ENCODE results near the gene VPS13C.
A peak's percentile ranks its signal among the peaks of the same experiment; 100 is the strongest.
"Not testable (repeated sequence)": the region's sequence is repeated elsewhere in the genome, so short reads cannot be mapped to it uniquely, and the experiment has no call there.

The VPS13C gene

GRCh38 chr15:62057341-62057980 is 2.8 kb downstream of the VPS13C start:
- no peaks in the 10 kb centered on the region for H3K27me3 ChIP-seq (replicated peaks; ENCODE audit: control insufficient read depth, insufficient read depth, low read length)
- H3K9ac ChIP-seq (ENCODE audit: low read length), result no peak overlapping the region
- DNase-seq (ENCODE audit: low read depth), result no peak
- no peak overlapping the region for H3K4me3 ChIP-seq (ENCODE audit: low read length)
- no peaks in the 10 kb centered on the region for H3K36me3 ChIP-seq (ENCODE audit: control insufficient read depth, insufficient read depth, low read length, severe bottlenecking)
- peaks cover 18% of the 10 kb centered on the region for H3K4me1 ChIP-seq (ENCODE audit: control insufficient read depth, insufficient read depth, low read length)
- no peaks in the 10 kb centered on the region for H3K9me3 ChIP-seq (ENCODE audit: control insufficient read depth, low read length)

DNA sequence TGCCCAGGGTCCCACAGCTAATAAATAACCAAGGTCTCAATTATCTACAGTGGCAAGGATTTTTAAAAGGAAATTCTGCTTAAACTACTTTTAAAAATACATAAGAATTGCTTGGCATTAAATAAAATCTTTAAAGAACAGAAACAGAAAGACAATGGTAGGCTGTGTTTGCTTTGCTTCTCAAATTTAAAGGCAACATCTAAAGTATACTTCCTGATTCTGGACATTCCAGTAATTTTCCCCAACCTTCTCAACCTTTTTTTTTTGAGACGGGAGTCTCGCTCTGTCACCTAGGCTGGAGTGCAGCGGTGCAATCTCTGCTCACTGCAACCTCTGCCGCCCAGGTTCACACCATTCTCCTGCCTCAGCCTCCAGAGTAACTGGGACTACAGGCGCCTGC is 5.3 kb downstream of the VPS13C start:
- H3K36me3 ChIP-seq (ENCODE audit: control insufficient read depth, insufficient read depth, low read length, severe bottlenecking), result no peaks in the 10 kb centered on the region
- H3K27me3 ChIP-seq (replicated peaks; ENCODE audit: control insufficient read depth, insufficient read depth, low read length), result no peaks in the 10 kb centered on the region
- no peak for DNase-seq (ENCODE audit: low read depth)
- H3K4me1 ChIP-seq (ENCODE audit: control insufficient read depth, insufficient read depth, low read length), result peaks cover 18% of the 10 kb centered on the region
- H3K4me3 ChIP-seq (ENCODE audit: low read length), result no peak overlapping the region
- no peak overlapping the region for H3K9ac ChIP-seq (ENCODE audit: low read length)
- no peaks in the 10 kb centered on the region for H3K9me3 ChIP-seq (ENCODE audit: control insufficient read depth, low read length)

DNA sequence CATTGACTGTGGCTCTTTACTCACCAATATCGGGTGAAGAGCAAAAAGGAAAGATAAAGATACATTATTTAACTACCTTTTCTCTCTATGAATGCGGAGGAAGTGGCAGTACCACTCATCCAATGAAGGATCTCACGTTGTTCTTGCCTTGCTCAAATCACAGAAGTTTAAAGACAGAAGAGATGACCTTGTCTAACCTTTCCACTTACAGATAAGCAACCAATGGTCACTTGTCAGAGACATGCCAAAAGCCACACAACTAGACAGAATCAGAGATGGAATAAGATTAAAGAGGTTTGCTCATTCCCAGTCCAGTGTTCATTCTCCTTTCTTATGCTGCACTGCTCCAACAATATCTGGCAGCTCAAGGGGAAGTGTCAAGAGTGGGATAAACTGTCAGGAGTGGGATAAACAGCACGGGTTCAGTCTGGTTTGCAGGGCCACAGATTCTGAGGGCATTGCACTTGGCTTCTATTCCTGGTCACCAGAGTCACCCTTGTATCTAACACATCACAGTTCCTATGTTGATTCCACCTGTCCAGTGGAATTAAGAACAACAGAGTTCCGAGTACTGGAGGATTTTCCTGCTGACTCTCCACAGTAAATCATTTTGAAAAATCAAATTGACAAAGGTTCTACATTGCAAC is 6.7 kb downstream of the VPS13C start:
- H3K9ac ChIP-seq (ENCODE audit: low read length), result no peak overlapping the region
- H3K36me3 ChIP-seq (ENCODE audit: control insufficient read depth, insufficient read depth, low read length, severe bottlenecking), result no peaks in the 10 kb centered on the region
- no peaks in the 10 kb centered on the region for H3K27me3 ChIP-seq (replicated peaks; ENCODE audit: control insufficient read depth, insufficient read depth, low read length)
- peaks cover 11% of the 10 kb centered on the region for H3K4me1 ChIP-seq (ENCODE audit: control insufficient read depth, insufficient read depth, low read length)
- no peak overlapping the region for H3K4me3 ChIP-seq (ENCODE audit: low read length)
- no peak for DNase-seq (ENCODE audit: low read depth)
- H3K9me3 ChIP-seq (ENCODE audit: control insufficient read depth, low read length), result no peaks in the 10 kb centered on the region

DNA sequence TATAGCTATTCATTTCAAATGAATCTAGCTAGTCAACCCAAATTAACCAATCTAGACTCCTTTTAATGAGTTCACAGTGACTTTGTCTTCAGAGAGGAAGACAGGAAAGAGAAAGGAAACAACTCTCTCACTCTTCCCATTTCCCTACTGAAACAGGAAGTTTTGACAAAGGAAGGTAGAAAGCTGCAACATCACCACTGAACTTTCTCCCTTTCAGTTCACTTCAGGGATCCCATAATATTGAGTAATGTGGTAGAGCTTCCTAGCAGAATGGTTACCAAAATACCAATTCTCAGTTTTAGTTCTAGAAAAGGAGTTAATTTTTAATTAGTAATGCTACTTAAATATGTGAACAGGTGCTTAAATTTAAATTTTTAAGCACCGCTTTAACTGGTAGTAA is 7.5 kb downstream of the VPS13C start:
- DNase-seq (ENCODE audit: low read depth), result no peak
- no peak overlapping the region for H3K4me3 ChIP-seq (ENCODE audit: low read length)

DNA sequence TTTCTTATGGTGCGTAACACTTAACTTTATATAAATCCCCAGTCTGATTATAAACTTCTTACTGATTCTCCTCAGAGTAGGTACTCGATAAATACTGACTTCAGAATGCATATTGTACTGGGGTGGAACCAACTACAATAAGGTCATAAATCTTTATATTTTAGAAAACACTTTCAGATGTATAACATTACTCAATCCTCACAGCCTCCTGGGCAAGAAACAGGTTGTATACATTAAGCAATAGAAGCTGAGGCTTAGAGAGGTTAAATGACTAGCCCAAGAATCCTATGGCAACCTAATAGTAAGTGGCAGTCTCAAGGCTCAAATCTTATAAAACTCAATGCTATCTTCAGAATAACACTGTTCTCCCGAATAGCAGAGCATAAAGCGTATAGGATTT is 9.1 kb downstream of the VPS13C start:
- Histone ChIP-seq H3K4me3 (ENCODE audit: low read length) (no peak overlapping the region), H3K9ac (ENCODE audit: low read length) (no peak overlapping the region), H3K9me3 (ENCODE audit: control insufficient read depth, low read length) (no peaks in the 10 kb centered on the region), H3K36me3 (ENCODE audit: control insufficient read depth, insufficient read depth, low read length, severe bottlenecking) (no peaks in the 10 kb centered on the region), H3K27me3 (replicated peaks; ENCODE audit: control insufficient read depth, insufficient read depth, low read length) (no peaks in the 10 kb centered on the region), H3K4me1 (ENCODE audit: control insufficient read depth, insufficient read depth, low read length) (peaks cover 9% of the 10 kb centered on the region)
- no peak for DNase-seq (ENCODE audit: low read depth)

More for the DNA sequence above, 7.5 kb downstream of the VPS13C start:
- H3K4me1 ChIP-seq (ENCODE audit: control insufficient read depth, insufficient read depth, low read length), result peaks cover 9% of the 10 kb centered on the region
- H3K36me3 ChIP-seq (ENCODE audit: control insufficient read depth, insufficient read depth, low read length, severe bottlenecking), result no peaks in the 10 kb centered on the region
- no peak overlapping the region for H3K9ac ChIP-seq (ENCODE audit: low read length)
- no peaks in the 10 kb centered on the region for H3K27me3 ChIP-seq (replicated peaks; ENCODE audit: control insufficient read depth, insufficient read depth, low read length)
- no peaks in the 10 kb centered on the region for H3K9me3 ChIP-seq (ENCODE audit: control insufficient read depth, low read length)

DNA sequence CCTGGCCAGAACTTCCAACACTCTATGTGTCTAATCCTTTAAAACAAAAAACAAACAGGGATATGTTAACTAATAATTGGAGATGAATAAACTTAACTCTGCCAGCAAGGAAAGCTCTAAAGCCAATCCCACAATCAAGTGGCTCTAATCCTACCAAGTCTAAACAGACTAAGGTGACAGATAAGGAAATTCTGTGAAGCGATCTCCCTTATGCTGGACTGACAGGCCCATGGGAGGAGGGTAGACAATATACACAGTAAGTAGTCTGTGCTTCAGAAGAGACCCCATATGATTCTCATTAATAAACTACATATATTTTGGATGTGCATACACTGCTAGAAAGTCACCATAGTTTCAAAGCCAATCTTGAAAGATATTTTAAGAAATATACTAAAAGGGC is 10.1 kb downstream of the VPS13C start:
- H3K4me1 ChIP-seq (ENCODE audit: control insufficient read depth, insufficient read depth, low read length), result peaks cover 9% of the 10 kb centered on the region
- DNase-seq (ENCODE audit: low read depth), result no peak
- no peaks in the 10 kb centered on the region for H3K9me3 ChIP-seq (ENCODE audit: control insufficient read depth, low read length)
- H3K9ac ChIP-seq (ENCODE audit: low read length), result no peak overlapping the region
- H3K27me3 ChIP-seq (replicated peaks; ENCODE audit: control insufficient read depth, insufficient read depth, low read length), result no peaks in the 10 kb centered on the region
- no peak overlapping the region for H3K4me3 ChIP-seq (ENCODE audit: low read length)
- no peaks in the 10 kb centered on the region for H3K36me3 ChIP-seq (ENCODE audit: control insufficient read depth, insufficient read depth, low read length, severe bottlenecking)

DNA sequence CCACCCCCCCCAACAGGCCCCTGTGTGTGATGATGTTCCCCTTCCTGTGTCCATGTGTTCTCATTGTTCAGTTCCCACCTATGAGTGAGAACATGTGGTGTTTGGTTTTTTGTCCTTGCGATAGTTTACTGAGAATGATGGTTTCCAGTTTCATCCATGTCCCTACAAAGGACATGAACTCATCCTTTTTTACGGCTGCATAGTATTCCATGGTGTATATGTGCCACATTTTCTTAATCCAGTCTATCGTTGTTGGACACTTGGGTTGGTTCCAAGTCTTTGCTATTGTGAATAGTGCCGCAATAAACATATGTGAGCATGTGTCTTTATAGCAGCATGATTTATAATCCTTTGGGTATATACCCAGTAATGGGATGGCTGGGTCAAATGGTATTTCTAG is 12.0 kb downstream of the VPS13C start:
- not testable (repeated sequence) for H3K27me3 ChIP-seq (replicated peaks; ENCODE audit: control insufficient read depth, insufficient read depth, low read length); H3K4me1 ChIP-seq (ENCODE audit: control insufficient read depth, insufficient read depth, low read length); H3K9me3 ChIP-seq (ENCODE audit: control insufficient read depth, low read length); H3K36me3 ChIP-seq (ENCODE audit: control insufficient read depth, insufficient read depth, low read length, severe bottlenecking); DNase-seq (ENCODE audit: low read depth); H3K4me3 ChIP-seq (ENCODE audit: low read length); H3K9ac ChIP-seq (ENCODE audit: low read length)

- H3K36me3 ChIP-seq (ENCODE audit: control insufficient read depth, insufficient read depth, low read length, severe bottlenecking), result no peaks in the 10 kb centered on the region
- no peak for DNase-seq (ENCODE audit: low read depth)
- no peak overlapping the region for H3K4me3 ChIP-seq (ENCODE audit: low read length)
- H3K9me3 ChIP-seq (ENCODE audit: control insufficient read depth, low read length), result no peaks in the 10 kb centered on the region
- no peaks in the 10 kb centered on the region for H3K27me3 ChIP-seq (replicated peaks; ENCODE audit: control insufficient read depth, insufficient read depth, low read length)
- no peak overlapping the region for H3K9ac ChIP-seq (ENCODE audit: low read length)
- H3K4me1 ChIP-seq (ENCODE audit: control insufficient read depth, insufficient read depth, low read length), result no peaks in the 10 kb centered on the region
These were observed 12.9 kb downstream of the VPS13C start for GRCh38 chr15:62047282-62047827.

- Histone ChIP-seq H3K4me3 (ENCODE audit: low read length) (no peak overlapping the region), H3K27me3 (replicated peaks; ENCODE audit: control insufficient read depth, insufficient read depth, low read length) (no peaks in the 10 kb centered on the region), H3K9me3 (ENCODE audit: control insufficient read depth, low read length) (no peaks in the 10 kb centered on the region), H3K4me1 (ENCODE audit: control insufficient read depth, insufficient read depth, low read length) (no peaks in the 10 kb centered on the region), H3K36me3 (ENCODE audit: control insufficient read depth, insufficient read depth, low read length, severe bottlenecking) (peaks cover 3% of the 10 kb centered on the region), H3K9ac (ENCODE audit: low read length) (no peak overlapping the region)
- no peak for DNase-seq (ENCODE audit: low read depth)
These were observed 14.0 kb downstream of the VPS13C start for GRCh38 chr15:62046078-62046743.

DNA sequence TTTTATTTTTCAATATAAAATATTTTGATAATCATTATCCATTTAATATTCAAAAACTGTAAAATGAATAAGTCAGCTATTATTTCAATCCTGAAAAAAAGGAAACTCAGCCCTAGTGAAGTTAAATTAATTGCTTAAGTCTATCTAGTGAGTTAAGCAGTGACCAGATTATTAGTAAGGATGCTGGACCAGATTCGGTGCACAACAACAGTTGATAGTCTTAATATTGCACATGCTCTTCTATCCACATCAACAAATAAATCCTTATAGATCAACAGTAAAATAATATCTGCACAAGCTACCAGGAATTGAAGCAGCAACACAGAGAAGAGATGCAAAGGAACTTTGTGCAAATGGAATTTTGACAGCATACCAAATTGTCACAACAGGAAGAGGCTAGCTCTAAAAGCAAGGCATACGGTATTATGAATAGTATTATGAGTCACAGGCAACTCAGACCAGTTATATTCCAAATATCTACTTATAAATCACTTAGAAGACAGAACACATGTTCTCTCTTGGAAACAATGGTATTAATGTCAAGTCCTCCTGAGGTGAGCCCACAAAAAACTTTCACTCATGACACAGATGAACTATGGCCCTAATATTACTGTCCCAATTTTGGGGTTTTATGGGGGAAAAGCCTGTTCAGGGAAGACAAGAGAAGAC is 24.9 kb downstream of the VPS13C start:
- DNase-seq (ENCODE audit: low read depth), result peak; percentile 54

DNA sequence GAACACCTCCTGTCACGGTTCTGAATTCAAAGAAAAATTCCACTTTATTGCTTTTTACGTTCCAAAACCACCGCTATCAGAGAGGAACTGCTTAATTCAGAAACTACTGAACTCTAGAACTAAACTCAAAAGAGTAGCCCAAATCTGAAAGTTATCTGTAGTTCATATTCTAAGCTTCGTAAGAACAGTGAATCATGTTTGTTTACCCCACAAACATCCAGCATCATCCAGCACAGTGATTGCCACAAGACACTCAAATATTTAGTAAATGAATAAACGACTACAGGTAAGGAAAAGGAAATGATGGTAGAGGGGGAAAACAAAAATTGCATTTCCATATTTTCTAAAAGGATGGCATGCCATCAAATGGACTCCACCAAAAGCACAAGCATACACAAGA is 32.3 kb downstream of the VPS13C start:
- no peaks in the 10 kb centered on the region for H3K27me3 ChIP-seq (replicated peaks; ENCODE audit: control insufficient read depth, insufficient read depth, low read length)
- no peak for DNase-seq (ENCODE audit: low read depth)
- H3K9ac ChIP-seq (ENCODE audit: low read length), result no peak overlapping the region
- H3K4me3 ChIP-seq (ENCODE audit: low read length), result no peak overlapping the region
- peaks cover 5% of the 10 kb centered on the region for H3K4me1 ChIP-seq (ENCODE audit: control insufficient read depth, insufficient read depth, low read length)
- no peaks in the 10 kb centered on the region for H3K9me3 ChIP-seq (ENCODE audit: control insufficient read depth, low read length)
- H3K36me3 ChIP-seq (ENCODE audit: control insufficient read depth, insufficient read depth, low read length, severe bottlenecking), result peaks cover 22% of the 10 kb centered on the region

More for the DNA sequence above, 24.9 kb downstream of the VPS13C start:
- Histone ChIP-seq H3K9ac (ENCODE audit: low read length) (no peak overlapping the region), H3K9me3 (ENCODE audit: control insufficient read depth, low read length) (no peaks in the 10 kb centered on the region), H3K36me3 (ENCODE audit: control insufficient read depth, insufficient read depth, low read length, severe bottlenecking) (peaks cover 21% of the 10 kb centered on the region), H3K4me1 (ENCODE audit: control insufficient read depth, insufficient read depth, low read length) (peaks cover 17% of the 10 kb centered on the region), H3K27me3 (replicated peaks; ENCODE audit: control insufficient read depth, insufficient read depth, low read length) (no peaks in the 10 kb centered on the region), H3K4me3 (ENCODE audit: low read length) (no peak overlapping the region)

Data from adipocyte (in vitro differentiated cells).